ENCODE measurements around the gene HEYL. TPM values are rescaled to one million over a fixed set of nuclear protein-coding genes. Genes with fewer than 3 reads are reported as not detected.

The HEYL gene
- total RNA-seq, 1 donor from 2014 or later = not detected

- no peak for FAIRE-seq
- no peak for TF ChIP-seq CTCF (IDR thresholded peaks at IDR 0.05; ENCODE audit: insufficient read depth, low read length, severe bottlenecking)
- H3K36me3 ChIP-seq (ENCODE audit: control insufficient read depth, insufficient read depth, low read length) = no peaks in the 10 kb centered on the region
- H3K4me3 ChIP-seq (ENCODE audit: low read depth, low read length) = no peak overlapping the region
- H3K27me3 ChIP-seq (ENCODE audit: control insufficient read depth, insufficient read depth, low read length) = no peaks in the 10 kb centered on the region
- peak; percentile 17 for DNase-seq (ENCODE audit: low read depth)
Measured at GRCh38 chr1:39617488-39618049, 21.9 kb downstream of the HEYL start.

GRCh38 chr1:39615086-39615673 lies 24.3 kb downstream of the HEYL start:
- FAIRE-seq (no peak), DNase-seq (ENCODE audit: low read depth) (no peak)
- no peaks in the 10 kb centered on the region for H3K36me3 ChIP-seq (ENCODE audit: control insufficient read depth, insufficient read depth, low read length)
- no peak overlapping the region for H3K4me3 ChIP-seq (ENCODE audit: low read depth, low read length)
- TF ChIP-seq CTCF (IDR thresholded peaks at IDR 0.05; ENCODE audit: insufficient read depth, low read length, severe bottlenecking) = no peak
- no peaks in the 10 kb centered on the region for H3K27me3 ChIP-seq (ENCODE audit: control insufficient read depth, insufficient read depth, low read length)

GRCh38 chr1:39614488-39614887 lies 25.0 kb downstream of the HEYL start:
- Histone ChIP-seq H3K27me3 (ENCODE audit: control insufficient read depth, insufficient read depth, low read length) (no peaks in the 10 kb centered on the region), H3K4me3 (ENCODE audit: low read depth, low read length) (no peak overlapping the region), H3K36me3 (ENCODE audit: control insufficient read depth, insufficient read depth, low read length) (no peaks in the 10 kb centered on the region)
- no peak for DNase-seq (ENCODE audit: low read depth)
- no peak for FAIRE-seq
- no peak for TF ChIP-seq CTCF (IDR thresholded peaks at IDR 0.05; ENCODE audit: insufficient read depth, low read length, severe bottlenecking)

GRCh38 chr1:39613250-39613649 lies 26.2 kb downstream of the HEYL start:
- Histone ChIP-seq H3K4me3 (ENCODE audit: low read depth, low read length) (no peak overlapping the region), H3K27me3 (ENCODE audit: control insufficient read depth, insufficient read depth, low read length) (no peaks in the 10 kb centered on the region), H3K36me3 (ENCODE audit: control insufficient read depth, insufficient read depth, low read length) (no peaks in the 10 kb centered on the region)
- DNase-seq (ENCODE audit: low read depth) = no peak
- FAIRE-seq = no peak
- no peak for TF ChIP-seq CTCF (IDR thresholded peaks at IDR 0.05; ENCODE audit: insufficient read depth, low read length, severe bottlenecking)

- DNase-seq (ENCODE audit: low read depth) (no peak), FAIRE-seq (no peak)
- TF ChIP-seq CTCF (IDR thresholded peaks at IDR 0.05; ENCODE audit: insufficient read depth, low read length, severe bottlenecking) = peak; percentile 76
- Histone ChIP-seq H3K27me3 (ENCODE audit: control insufficient read depth, insufficient read depth, low read length) (no peaks in the 10 kb centered on the region), H3K4me3 (ENCODE audit: low read depth, low read length) (no peak overlapping the region), H3K36me3 (ENCODE audit: control insufficient read depth, insufficient read depth, low read length) (no peaks in the 10 kb centered on the region)
Measured at GRCh38 chr1:39609618-39610331, 29.7 kb downstream of the HEYL start.
